Right renal pelvis (tissue), 4 donors: ENCODE data around the gene NUCB2. TPM values are rescaled to one million over a fixed set of nuclear protein-coding genes. Genes with fewer than 3 reads are reported as not detected.

Experiments
- DNase-seq, 4 donors: peaks; one replicate each; pipeline ENCODE4 v3.0.0-alpha.2; 2013; ENCODE audit warnings: low read depth in 4 of 4, low spot score in 3 of 4, missing footprints in 1 of 4
- polyA plus RNA-seq, 4 donors: library from polyadenylated mRNA; unstranded; fragments of 120-200 nt; gene quantifications; one replicate each; pipeline ENCODE4 v1.2.1, GENCODE V29; 2013; ENCODE audit not compliant: insufficient read length in 4 of 4

NUCB2 gene
- polyA plus RNA-seq, 4 donors, result 72.4 to 89.1 (median 84.6) TPM

GRCh38 chr11:17378655-17379054 lies 102.1 kb downstream of the NUCB2 start:
- DNase-seq, result no peak

GRCh38 chr11:17379383-17380180 lies 103.0 kb downstream of the NUCB2 start:
- DNase-seq, result no peak

GRCh38 chr11:17381156-17381555 lies 104.6 kb downstream of the NUCB2 start:
- no peak for DNase-seq

Other genes starting within 250 kb of the NUCB2 start
- 1,000 to 10,000 TPM; 1,226 to 1,347 (median 1,307) TPM for gene RPS13, start 199.1 kb upstream of the NUCB2 start, polyA plus RNA-seq
- 10 to 100 TPM; 58.7 to 75.2 (median 72.3) TPM for gene PIK3C2A, start 68.8 kb upstream of the NUCB2 start, polyA plus RNA-seq
- 1 to 10 TPM; 1.2 to 1.6 (median 1.3) TPM for gene NCR3LG1, start 75.1 kb downstream of the NUCB2 start, polyA plus RNA-seq
- 1 to 10 TPM; 2.1 to 3.5 (median 3.0) TPM for gene KCNJ11, start 111.9 kb downstream of the NUCB2 start, polyA plus RNA-seq
- gene ABCC8, start 200.1 kb downstream of the NUCB2 start, polyA plus RNA-seq, result 1 to 10 TPM in 2 of 4 donors, under 1 TPM in 2; 0.53 to 3.5 (median 1.3) TPM